SK-N-SH (cell line): Measurements from ENCODE around the gene LDB2.

Source experiments
- EP300 ChIP-seq, 2 experiments: IDR thresholded peaks; 2 replicates each; pipeline versions ENCODE4 v1.4.0 to v1.6.1; 2012; ENCODE audit warnings: borderline replicate concordance in 1 of 2, low read depth in 1 of 2, low read length in 1 of 2
- FOXJ3 ChIP-seq: sonication (generic); formaldehyde crosslinking; IDR thresholded peaks from 2 replicates; pipeline ENCODE4 v1.5.1; 2020; ENCODE audit warnings: mild to moderate bottlenecking, missing genetic modification reagents
- FOXM1 ChIP-seq: IDR thresholded peaks from 2 replicates; pipeline ENCODE4 v1.4.0; 2012; ENCODE audit warnings: low read depth, mild to moderate bottlenecking
- GATA2 ChIP-seq: sonication (generic); formaldehyde crosslinking; IDR thresholded peaks from 2 replicates; pipeline ENCODE4 v1.5.0; 2020; ENCODE audit warnings: mild to moderate bottlenecking, missing genetic modification reagents
- JUND ChIP-seq: IDR thresholded peaks from 2 replicates; pipeline ENCODE4 v1.4.0; 2012
- POLR2AphosphoS5 ChIP-seq: IDR thresholded peaks from 2 replicates; pipeline ENCODE4 v1.6.1; 2012; ENCODE audit warnings: low read depth, low read length
- RCOR1 ChIP-seq: fragments of 150-350 bp; IDR thresholded peaks from 2 replicates; pipeline ENCODE4 v1.6.1; 2017; ENCODE audit warnings: antibody characterized with exemption, low read length
- RXRA ChIP-seq: IDR thresholded peaks from 2 replicates; pipeline ENCODE4 v1.4.0; 2012; ENCODE audit warnings: low read depth, mild to moderate bottlenecking, borderline replicate concordance
- SIN3A ChIP-seq: IDR thresholded peaks from 2 replicates; pipeline ENCODE4 v1.6.1; 2012; ENCODE audit warnings: low read depth, mild to moderate bottlenecking, low read length, moderate library complexity, borderline replicate concordance
- TEAD4 ChIP-seq: IDR thresholded peaks from 2 replicates; pipeline ENCODE4 v1.4.0; 2012; ENCODE audit warnings: mild to moderate bottlenecking, borderline replicate concordance; ENCODE audit not compliant: insufficient read depth
- YY1 ChIP-seq: IDR thresholded peaks from 2 replicates; pipeline ENCODE4 v1.4.0; 2012; ENCODE audit warnings: low read depth, mild to moderate bottlenecking
- TF ChIP-seq, protein P1 (sequence below): fragments of 200-600 bp; sonication (generic); IDR thresholded peaks from 2 replicates; pipeline ENCODE4 v1.6.1; 2017; ENCODE audit warnings: antibody characterized with exemption, mild to moderate bottlenecking, moderate library complexity
- TF ChIP-seq, protein P2 (sequence below): IDR thresholded peaks from 2 replicates; pipeline ENCODE4 v1.6.1; 2012; ENCODE audit warnings: mild to moderate bottlenecking, low read depth, low read length, moderate library complexity

DNA sequence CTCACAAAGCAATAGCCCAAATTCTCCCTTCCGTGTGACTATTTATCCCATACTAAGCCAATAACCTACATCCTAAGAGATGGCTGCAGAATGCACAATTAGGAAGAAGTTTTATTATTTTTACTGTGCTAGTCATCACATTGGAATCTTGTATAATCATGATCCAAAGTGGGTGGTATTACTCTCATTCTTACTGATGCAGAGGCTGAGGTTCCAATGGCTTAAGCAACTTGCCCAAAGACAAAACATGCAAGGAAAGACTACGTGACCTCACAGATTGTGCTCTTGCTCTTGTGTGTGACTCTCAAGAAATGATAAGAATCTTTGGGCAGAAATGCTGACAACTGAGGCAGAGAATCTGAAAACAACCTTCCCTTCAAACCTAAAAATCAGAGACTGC lies 212.2 kb downstream of the LDB2 start:
- TF ChIP-seq, protein P1, sequence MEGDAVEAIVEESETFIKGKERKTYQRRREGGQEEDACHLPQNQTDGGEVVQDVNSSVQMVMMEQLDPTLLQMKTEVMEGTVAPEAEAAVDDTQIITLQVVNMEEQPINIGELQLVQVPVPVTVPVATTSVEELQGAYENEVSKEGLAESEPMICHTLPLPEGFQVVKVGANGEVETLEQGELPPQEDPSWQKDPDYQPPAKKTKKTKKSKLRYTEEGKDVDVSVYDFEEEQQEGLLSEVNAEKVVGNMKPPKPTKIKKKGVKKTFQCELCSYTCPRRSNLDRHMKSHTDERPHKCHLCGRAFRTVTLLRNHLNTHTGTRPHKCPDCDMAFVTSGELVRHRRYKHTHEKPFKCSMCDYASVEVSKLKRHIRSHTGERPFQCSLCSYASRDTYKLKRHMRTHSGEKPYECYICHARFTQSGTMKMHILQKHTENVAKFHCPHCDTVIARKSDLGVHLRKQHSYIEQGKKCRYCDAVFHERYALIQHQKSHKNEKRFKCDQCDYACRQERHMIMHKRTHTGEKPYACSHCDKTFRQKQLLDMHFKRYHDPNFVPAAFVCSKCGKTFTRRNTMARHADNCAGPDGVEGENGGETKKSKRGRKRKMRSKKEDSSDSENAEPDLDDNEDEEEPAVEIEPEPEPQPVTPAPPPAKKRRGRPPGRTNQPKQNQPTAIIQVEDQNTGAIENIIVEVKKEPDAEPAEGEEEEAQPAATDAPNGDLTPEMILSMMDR: no peak
- TF ChIP-seq EP300 (IDR thresholded peaks at IDR 0.05; ENCODE audit: borderline replicate concordance in 1 of 2, low read depth in 1 of 2, low read length in 1 of 2) (peak in 1 of 2 experiments; percentile 14; a peak in 1 of 4 replicates), POLR2AphosphoS5 (no peak), TEAD4 (no peak), GATA2 (CRISPR knock-in tag) (no peak), FOXM1 (no peak), JUND (peak; percentile 61; the same call in 1 of the 2 replicates), RCOR1 (no peak), SIN3A (no peak), YY1 (no peak), FOXJ3 (CRISPR knock-in tag) (no peak), RXRA (no peak)
- TF ChIP-seq, protein P2, sequence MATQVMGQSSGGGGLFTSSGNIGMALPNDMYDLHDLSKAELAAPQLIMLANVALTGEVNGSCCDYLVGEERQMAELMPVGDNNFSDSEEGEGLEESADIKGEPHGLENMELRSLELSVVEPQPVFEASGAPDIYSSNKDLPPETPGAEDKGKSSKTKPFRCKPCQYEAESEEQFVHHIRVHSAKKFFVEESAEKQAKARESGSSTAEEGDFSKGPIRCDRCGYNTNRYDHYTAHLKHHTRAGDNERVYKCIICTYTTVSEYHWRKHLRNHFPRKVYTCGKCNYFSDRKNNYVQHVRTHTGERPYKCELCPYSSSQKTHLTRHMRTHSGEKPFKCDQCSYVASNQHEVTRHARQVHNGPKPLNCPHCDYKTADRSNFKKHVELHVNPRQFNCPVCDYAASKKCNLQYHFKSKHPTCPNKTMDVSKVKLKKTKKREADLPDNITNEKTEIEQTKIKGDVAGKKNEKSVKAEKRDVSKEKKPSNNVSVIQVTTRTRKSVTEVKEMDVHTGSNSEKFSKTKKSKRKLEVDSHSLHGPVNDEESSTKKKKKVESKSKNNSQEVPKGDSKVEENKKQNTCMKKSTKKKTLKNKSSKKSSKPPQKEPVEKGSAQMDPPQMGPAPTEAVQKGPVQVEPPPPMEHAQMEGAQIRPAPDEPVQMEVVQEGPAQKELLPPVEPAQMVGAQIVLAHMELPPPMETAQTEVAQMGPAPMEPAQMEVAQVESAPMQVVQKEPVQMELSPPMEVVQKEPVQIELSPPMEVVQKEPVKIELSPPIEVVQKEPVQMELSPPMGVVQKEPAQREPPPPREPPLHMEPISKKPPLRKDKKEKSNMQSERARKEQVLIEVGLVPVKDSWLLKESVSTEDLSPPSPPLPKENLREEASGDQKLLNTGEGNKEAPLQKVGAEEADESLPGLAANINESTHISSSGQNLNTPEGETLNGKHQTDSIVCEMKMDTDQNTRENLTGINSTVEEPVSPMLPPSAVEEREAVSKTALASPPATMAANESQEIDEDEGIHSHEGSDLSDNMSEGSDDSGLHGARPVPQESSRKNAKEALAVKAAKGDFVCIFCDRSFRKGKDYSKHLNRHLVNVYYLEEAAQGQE: no peak
